ENCODE measurements around the gene RNF212B. TPM values are rescaled to one million over a fixed set of nuclear protein-coding genes. Genes with fewer than 3 reads are reported as not detected.

The RNF212B gene
- total and polyA plus RNA-seq, 2 of the 13 experiments (the other 11 are each of a cell fraction or from before 2014, with no cell fraction given) = 0.05 TPM; not detected in 1

- no peaks in the 10 kb centered on the region for H3K9me3 ChIP-seq (ENCODE audit: low read length)
- 37% methylated on average over 5 of the region's 5 CpGs for WGBS (ENCODE audit: low lambda C conversion rate)
- DNase-seq (ENCODE audit: low spot score) (no peak), ATAC-seq (no peak), FAIRE-seq (no peak)
- H4K20me1 ChIP-seq (ENCODE audit: insufficient read depth, low read length) = no peaks in the 10 kb centered on the region
- no TSS peak for BruUV-seq (replicated peaks)
- TF ChIP-seq ZNF260 (CRISPR knock-in tag; IDR thresholded peaks at IDR 0.05; ENCODE audit: borderline replicate concordance, low read depth) (no peak), ZNF784 (CRISPR knock-in tag; IDR thresholded peaks at IDR 0.05; ENCODE audit: borderline replicate concordance) (no peak), FOXK2 (IDR thresholded peaks at IDR 0.05) (no peak), KMT2B (CRISPR knock-in tag; IDR thresholded peaks at IDR 0.05) (no peak), ZNF256 (CRISPR knock-in tag; conservative IDR thresholded peaks at IDR 0.05) (no peak), BRCA1 (CRISPR knock-in tag; IDR thresholded peaks at IDR 0.05) (no peak), ZNF205 (CRISPR knock-in tag; IDR thresholded peaks at IDR 0.05) (no peak), ZNF839 (CRISPR knock-in tag; IDR thresholded peaks at IDR 0.05; ENCODE audit: borderline replicate concordance) (no peak), NFATC3 (CRISPR knock-in tag; IDR thresholded peaks at IDR 0.05) (no peak), ZNF460 (CRISPR knock-in tag; IDR thresholded peaks at IDR 0.05; ENCODE audit: borderline replicate concordance) (no peak), NFE2L2 (IDR thresholded peaks at IDR 0.05; ENCODE audit: low read length) (no peak), LCORL (IDR thresholded peaks at IDR 0.05) (no peak), LCORL (CRISPR knock-in tag; IDR thresholded peaks at IDR 0.05) (no peak), THAP11 (CRISPR knock-in tag; IDR thresholded peaks at IDR 0.05) (no peak), ZNF138 (CRISPR knock-in tag; IDR thresholded peaks at IDR 0.05; ENCODE audit: low read depth) (no peak), MLXIP (CRISPR knock-in tag; IDR thresholded peaks at IDR 0.05; ENCODE audit: borderline replicate concordance) (no peak)
- TF ChIP-seq, protein P1, sequence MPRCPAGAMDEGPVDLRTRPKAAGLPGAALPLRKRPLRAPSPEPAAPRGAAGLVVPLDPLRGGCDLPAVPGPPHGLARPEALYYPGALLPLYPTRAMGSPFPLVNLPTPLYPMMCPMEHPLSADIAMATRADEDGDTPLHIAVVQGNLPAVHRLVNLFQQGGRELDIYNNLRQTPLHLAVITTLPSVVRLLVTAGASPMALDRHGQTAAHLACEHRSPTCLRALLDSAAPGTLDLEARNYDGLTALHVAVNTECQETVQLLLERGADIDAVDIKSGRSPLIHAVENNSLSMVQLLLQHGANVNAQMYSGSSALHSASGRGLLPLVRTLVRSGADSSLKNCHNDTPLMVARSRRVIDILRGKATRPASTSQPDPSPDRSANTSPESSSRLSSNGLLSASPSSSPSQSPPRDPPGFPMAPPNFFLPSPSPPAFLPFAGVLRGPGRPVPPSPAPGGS (CRISPR knock-in tag; IDR thresholded peaks at IDR 0.05) = no peak
- in situ Hi-C loops (cut with HindIII; ENCODE audit: extremely low pct_ligation_motif_present, low pct_unique_long_range_greater_than_20kb) = no loop called here
- ChIA-PET POLR2A (no interaction called here), CTCF (ENCODE audit: low intra/inter-chr PET ratio, low total read pairs) (no interaction called here)
- no peak overlapping the region for H3K27ac ChIP-seq (ENCODE audit: extremely low read length, insufficient read depth, low read length)
- no peak overlapping the region for H3K4me3 ChIP-seq (replicated peaks in 1 of 3; ENCODE audit: insufficient read depth in 1 of 3, low read depth in 2 of 3, low read length in 3 of 3)
- intact Hi-C loops (cut with micrococcal nuclease; ENCODE audit: unreplicated experiment) = no loop called here
- H2AFZ ChIP-seq (ENCODE audit: low read length) = peak overlapping the region; percentile 4
- no peak overlapping the region for H3K4me2 ChIP-seq (ENCODE audit: low read depth, low read length)
- H3K27me3 ChIP-seq (ENCODE audit: control insufficient read depth in 1 of 2, insufficient read depth in 2 of 2, low read length in 2 of 2) = peaks cover 0 to 3% of the 10 kb centered on the region in 2 experiments; a peak in 1 of 5 replicates
- no peaks in the 10 kb centered on the region for H3K4me1 ChIP-seq (ENCODE audit: insufficient read depth, low read length)
- no peaks in the 10 kb centered on the region for H3K36me3 ChIP-seq (replicated peaks in 1 of 2; ENCODE audit: control insufficient read depth in 1 of 2, insufficient read depth in 2 of 2, low read length in 2 of 2)
- no peaks in the 10 kb centered on the region for H3K79me2 ChIP-seq (ENCODE audit: insufficient read depth, low read length)
- H3K9ac ChIP-seq (ENCODE audit: insufficient read depth, low read depth, low read length) = no peak overlapping the region
These were observed 20.5 kb downstream of the RNF212B start for GRCh38 chr14:23258256-23258655.

All from HepG2 (cell line).